Occipital lobe (tissue), 3 donors: Measurements from ENCODE around the gene OR4E2. TPM values are rescaled to one million over a fixed set of nuclear protein-coding genes. Genes with fewer than 3 reads are reported as not detected.
"Not testable (repeated sequence)": the region's sequence is repeated elsewhere in the genome, so short reads cannot be mapped to it uniquely, and the experiment has no call there.

Experiments used
- DNase-seq: peaks from one replicate; lab custom pipeline; 2025; lab: John Stamatoyannopoulos, UW
- small RNA-seq: library from RNA; depleted of rRNA; stranded (forward); fragments of <200 nt; gene quantifications from one replicate; pipeline ENCODE3, GENCODE V24; 2014
- total RNA-seq: library from RNA; depleted of rRNA; stranded (reverse); fragments of >200 nt; gene quantifications from one replicate; pipeline ENCODE4 v1.2.3, GENCODE V29; 2014

OR4E2 gene
- total RNA-seq, 1 donor from 2014 or later, result not detected

GRCh38 chr14:21694425-21694824 lies 40.8 kb downstream of the OR4E2 start:
- no peak for DNase-seq

DNA sequence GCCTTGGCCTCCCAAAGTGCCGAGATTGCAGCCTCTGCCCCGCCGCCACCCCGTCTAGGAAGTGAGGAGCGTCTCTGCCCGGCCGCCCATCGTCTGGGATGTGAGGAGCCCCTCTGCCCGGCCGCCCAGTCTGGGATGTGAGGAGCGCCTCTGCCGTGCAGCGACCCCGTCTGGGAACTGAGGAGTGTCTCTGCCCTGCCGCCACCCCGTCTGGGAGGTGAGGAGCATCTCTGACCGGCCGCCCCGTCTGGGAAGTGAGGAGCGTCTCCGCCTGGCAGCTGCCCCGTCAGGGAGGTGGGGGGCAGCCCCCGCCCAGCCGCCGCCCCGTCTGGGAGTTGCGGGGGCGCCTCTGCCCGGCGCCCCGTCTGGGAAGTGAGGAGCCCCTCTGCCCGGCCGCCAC lies 44.0 kb downstream of the OR4E2 start:
- not testable (repeated sequence) for DNase-seq

DNA sequence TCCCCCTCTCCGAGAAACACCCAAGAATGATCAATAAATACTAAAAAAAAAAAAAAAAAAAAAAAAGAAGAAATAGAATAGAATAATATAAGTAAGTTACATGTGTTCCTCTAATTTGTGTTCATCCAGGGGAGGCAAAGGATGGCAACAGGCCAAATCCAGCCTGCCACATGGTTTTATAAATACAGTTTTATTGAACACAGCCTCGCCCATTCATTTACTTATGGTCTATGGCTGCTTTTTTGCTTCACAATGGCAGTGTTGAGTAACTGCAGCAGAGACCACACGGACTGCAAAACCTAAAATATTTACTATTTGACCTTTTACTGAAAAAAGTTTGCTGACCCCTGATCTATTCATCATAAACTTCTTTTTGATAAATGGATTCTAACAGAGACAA lies 44.9 kb downstream of the OR4E2 start:
- not testable (repeated sequence) for DNase-seq

DNA sequence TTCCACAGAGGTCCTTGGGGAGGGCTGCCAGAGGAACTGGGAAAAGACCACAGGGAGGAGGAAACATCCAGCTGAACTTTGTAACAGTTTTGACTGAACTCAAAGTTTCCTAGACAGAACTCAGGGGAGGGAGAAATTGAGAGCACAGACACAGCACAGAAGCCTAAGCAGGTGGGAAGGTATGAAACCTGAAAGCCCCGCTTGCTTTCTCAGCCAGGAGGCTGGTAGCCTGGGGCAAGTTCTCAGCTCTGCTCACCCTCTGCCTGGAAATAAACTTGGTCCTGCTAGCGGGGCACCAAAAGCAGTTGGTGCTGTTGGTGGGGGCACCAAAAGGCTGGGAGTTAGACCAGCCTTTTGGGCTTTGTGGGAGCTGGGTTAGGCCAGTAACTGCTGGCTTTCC lies 45.9 kb downstream of the OR4E2 start:
- no peak for DNase-seq

DNA sequence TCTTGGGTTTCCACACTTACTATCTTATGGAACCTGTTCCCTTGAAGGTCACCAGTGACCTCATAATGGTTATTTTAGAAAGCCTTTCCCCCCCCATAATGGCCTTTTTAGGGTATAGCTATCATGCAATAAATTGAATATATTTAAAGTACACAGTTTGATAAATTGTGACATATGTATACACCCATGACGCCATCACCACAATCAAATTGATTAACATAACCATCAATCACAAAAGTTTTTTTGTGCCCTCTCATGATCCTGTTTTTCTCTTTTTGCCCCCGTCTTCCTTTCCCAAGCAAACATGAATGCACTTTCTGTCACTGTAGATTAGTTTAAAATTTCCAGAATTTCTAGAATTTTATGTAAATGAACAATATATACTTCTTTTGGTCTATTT lies 48.7 kb downstream of the OR4E2 start:
- no peak for DNase-seq

DNA sequence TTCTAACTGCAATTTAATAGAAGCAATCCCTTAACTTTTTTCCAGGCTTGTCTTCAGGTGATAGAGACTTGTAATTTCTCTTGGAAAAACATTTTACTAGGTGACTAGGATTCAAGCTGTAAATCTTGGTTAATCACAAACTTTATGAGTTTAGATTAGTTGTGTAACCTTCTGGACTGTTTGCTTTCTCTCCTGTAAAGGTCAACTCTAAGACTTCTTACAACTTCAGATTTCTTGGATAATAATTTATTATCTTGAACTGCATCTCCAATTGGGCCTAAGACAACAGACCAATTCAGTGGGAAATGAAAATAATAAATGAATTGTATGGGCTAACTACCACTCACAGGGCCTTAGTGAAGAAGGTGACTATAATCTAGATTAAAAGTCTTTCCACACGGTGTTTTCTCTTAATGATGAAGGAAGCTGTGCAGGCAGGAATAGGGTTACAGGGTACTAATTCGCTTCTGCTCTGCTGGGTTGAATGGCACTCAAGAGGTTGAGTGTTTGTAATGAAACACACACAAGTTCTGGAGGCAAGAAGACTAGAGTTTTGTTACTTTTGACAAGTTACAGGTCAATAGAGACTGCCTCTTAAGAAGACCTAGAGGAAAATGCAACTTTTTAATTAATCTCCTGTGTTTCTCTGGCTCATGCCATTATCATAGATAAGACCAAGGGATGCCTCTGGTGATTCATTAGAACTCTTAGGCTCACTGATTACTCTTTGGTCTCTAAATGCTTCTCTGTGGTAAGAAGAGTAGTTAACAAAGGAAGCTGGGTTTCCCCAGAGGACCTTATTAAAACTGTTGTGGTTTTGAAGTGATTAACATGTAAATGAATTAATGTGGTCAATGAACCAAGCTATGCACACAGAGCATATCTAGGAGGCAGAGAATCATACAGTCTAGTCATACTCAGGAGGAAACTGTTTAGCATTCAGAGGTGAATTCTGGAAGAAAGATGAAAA lies 50.0 kb downstream of the OR4E2 start:
- DNase-seq, result no peak

- DNase-seq, result no peak
Observed at GRCh38 chr14:21704338-21704737, 50.7 kb downstream of the OR4E2 start.

- DNase-seq, result no peak
Observed at GRCh38 chr14:21711360-21711961, 57.8 kb downstream of the OR4E2 start.

DNA sequence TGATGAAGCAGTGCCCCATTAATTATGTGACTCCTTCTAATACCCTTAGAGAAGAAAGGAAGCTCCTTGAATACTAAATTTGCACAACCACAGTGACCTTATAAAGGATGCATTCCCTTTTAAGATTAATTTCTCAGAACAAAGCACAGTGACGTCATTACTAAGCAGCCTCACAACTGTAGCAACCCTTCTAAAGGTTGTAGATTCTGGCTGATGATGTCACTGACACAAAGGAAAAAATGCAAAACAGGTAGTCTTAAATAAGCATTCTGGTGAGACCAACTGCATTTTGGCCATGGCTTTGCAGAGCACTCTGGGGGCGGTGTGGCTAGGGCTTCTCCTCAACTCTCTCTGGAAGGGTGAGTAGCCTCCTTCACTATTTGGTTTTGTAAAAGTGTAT lies 58.4 kb downstream of the OR4E2 start:
- DNase-seq, result no peak

DNA sequence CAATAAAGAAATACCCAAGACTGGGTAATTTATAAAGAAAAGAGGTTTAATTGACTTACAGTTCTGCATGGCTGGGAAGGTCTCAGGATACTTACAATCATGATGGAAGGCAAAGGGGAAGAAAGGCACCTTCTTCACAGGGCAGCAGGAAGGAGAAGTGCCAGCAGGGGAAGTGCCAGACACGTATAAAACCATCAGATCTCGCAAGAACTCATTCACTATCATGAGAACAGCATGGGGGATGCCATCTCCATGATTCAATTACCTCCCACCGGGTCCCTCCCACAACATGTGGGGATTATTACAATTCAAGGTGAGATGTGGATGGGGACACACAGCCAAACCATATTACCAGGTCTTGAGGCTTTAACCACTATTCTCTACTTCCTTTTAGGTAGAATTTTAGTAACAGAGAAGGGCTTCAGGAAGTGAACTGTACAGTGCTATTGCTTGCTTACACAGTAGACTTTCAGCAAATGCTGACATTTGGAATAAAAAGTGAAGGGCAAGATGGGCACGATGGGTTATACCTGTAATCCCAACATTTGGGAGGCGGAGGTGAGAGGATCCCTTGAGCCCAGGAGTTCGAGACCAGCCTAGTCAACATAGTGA lies 60.8 kb downstream of the OR4E2 start:
- DNase-seq, result no peak

Small RNA genes lying within 50 kb of the gene (small RNA-seq; reads per million reads assigned to genes)
- not detected for gene AC243972.3

Other genes with a start within 250 kb of the OR4E2 start
- gene CHD8, start 197.7 kb upstream of the OR4E2 start, total RNA-seq, result 54.1 TPM
- gene RAB2B, start 176.9 kb upstream of the OR4E2 start, total RNA-seq, result 48.0 TPM
- 20.9 TPM for gene TOX4, start 176.6 kb upstream of the OR4E2 start, total RNA-seq
- 87.8 TPM for gene METTL3, start 142.5 kb upstream of the OR4E2 start, total RNA-seq
- gene SALL2, start 127.5 kb upstream of the OR4E2 start, total RNA-seq, result 11.2 TPM
- not detected for gene OR10G3, start 73.8 kb upstream of the OR4E2 start, total RNA-seq
- gene OR10G2, start 18.9 kb upstream of the OR4E2 start, total RNA-seq, result not detected
- gene OR4E1, start 20.0 kb downstream of the OR4E2 start, total RNA-seq, result not detected